HEK293T (cell line): ENCODE measurements around the gene CYP2F1.

Experiments used
- ARNT ChIP-seq: fragments of 450-650 bp; IDR thresholded peaks from 2 replicates; pipeline ENCODE4 v1.6.1; 2017; ENCODE audit warnings: mild to moderate bottlenecking
- BHLHE40 ChIP-seq: fragments of 450-650 bp; IDR thresholded peaks from 2 replicates; pipeline ENCODE4 v1.6.1; 2016; ENCODE audit warnings: mild to moderate bottlenecking, moderate library complexity, borderline replicate concordance
- CTBP1 ChIP-seq: fragments of 450-650 bp; IDR thresholded peaks from 2 replicates; pipeline ENCODE4 v1.6.1; 2016; ENCODE audit warnings: borderline replicate concordance
- ELF4 ChIP-seq: fragments of 450-650 bp; IDR thresholded peaks from 2 replicates; pipeline ENCODE4 v1.6.1; 2017; ENCODE audit warnings: antibody characterized with exemption
- FOXA1 ChIP-seq: fragments of 450-650 bp; IDR thresholded peaks from 2 replicates; pipeline ENCODE4 v1.6.1; 2016; ENCODE audit warnings: mild to moderate bottlenecking
- FOXM1 ChIP-seq: fragments of 450-650 bp; IDR thresholded peaks from 2 replicates; pipeline ENCODE4 v1.6.1; 2017; ENCODE audit warnings: mild to moderate bottlenecking, borderline replicate concordance
- HDGF ChIP-seq: fragments of 450-650 bp; IDR thresholded peaks from 2 replicates; pipeline ENCODE4 v1.6.1; 2017; ENCODE audit warnings: antibody characterized with exemption, borderline replicate concordance
- L3MBTL2 ChIP-seq: fragments of 450-650 bp; conservative IDR thresholded peaks from 2 replicates; pipeline ENCODE4 v1.6.1; 2016; ENCODE audit warnings: mild to moderate bottlenecking
- LEF1 ChIP-seq: fragments of 450-650 bp; IDR thresholded peaks from 2 replicates; pipeline ENCODE4 v1.6.1; 2017; ENCODE audit warnings: mild to moderate bottlenecking, borderline replicate concordance
- NFRKB ChIP-seq: fragments of 450-650 bp; IDR thresholded peaks from 2 replicates; pipeline ENCODE4 v1.6.1; 2016; ENCODE audit warnings: mild to moderate bottlenecking, moderate library complexity
- PKNOX1 ChIP-seq: fragments of 450-650 bp; IDR thresholded peaks from 2 replicates; pipeline ENCODE4 v1.6.1; 2016
- SP1 ChIP-seq: fragments of 450-650 bp; IDR thresholded peaks from 2 replicates; pipeline ENCODE4 v1.6.1; 2017
- SUZ12 ChIP-seq: fragments of 450-650 bp; IDR thresholded peaks from 2 replicates; pipeline ENCODE4 v1.6.1; 2016; ENCODE audit warnings: mild to moderate bottlenecking
- TARDBP ChIP-seq: fragments of 450-650 bp; IDR thresholded peaks from 2 replicates; pipeline ENCODE4 v1.6.1; 2016

GRCh38 chr19:41089959-41090358 is 24.3 kb upstream of the CYP2F1 start:
- TF ChIP-seq TARDBP: no peak
- TF ChIP-seq SUZ12: no peak
- TF ChIP-seq L3MBTL2: no peak
- no peak for TF ChIP-seq BHLHE40
- TF ChIP-seq FOXM1: no peak
- no peak for TF ChIP-seq SP1
- no peak for TF ChIP-seq NFRKB
- TF ChIP-seq FOXA1: no peak
- TF ChIP-seq CTBP1: no peak
- no peak for TF ChIP-seq PKNOX1
- TF ChIP-seq LEF1: no peak
- TF ChIP-seq HDGF: no peak
- TF ChIP-seq ARNT: no peak
- no peak for TF ChIP-seq ELF4
